ENCODE results near the gene APBB1IP. TPM values are rescaled to one million over a fixed set of nuclear protein-coding genes. Genes with fewer than 3 reads are reported as not detected.

The APBB1IP gene
- total RNA-seq, 3 donors from 2014 or later = 2.9 to 8.4 (median 8.1) TPM

- Histone ChIP-seq H3K4me1 (ENCODE audit: low read depth) (no peaks in the 10 kb centered on the region), H3K4me3 (no peak overlapping the region), H3K36me3 (ENCODE audit: low read depth) (no peaks in the 10 kb centered on the region), H3K9me3 (no peaks in the 10 kb centered on the region)
- intact Hi-C loops (cut with DNase I, micrococcal nuclease) = no loop called here
- no peak for TF ChIP-seq CTCF (IDR thresholded peaks at IDR 0.05)
- ATAC-seq (no peak), DNase-seq (no peak)
These were observed 15.7 kb downstream of the APBB1IP start for GRCh38 chr10:26453850-26454249.

DNA sequence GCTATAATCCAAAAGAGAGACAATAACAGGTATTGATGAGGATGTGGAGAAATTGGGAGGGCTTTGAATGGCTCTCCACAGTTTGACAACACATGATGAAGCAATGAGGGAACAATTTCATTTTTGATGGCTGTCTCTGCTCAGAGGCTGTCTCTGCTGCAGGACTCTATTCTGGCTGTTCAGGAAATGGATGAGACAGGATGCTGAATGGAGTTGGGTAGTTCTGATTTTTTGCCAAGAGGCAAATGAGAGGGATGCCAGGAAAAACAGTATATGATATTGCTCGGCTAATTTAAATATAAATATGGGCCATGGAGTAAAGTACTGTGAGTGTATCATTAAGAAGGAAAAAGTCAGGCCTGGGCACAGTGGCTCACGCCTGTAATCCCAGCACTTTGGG, 16.8 kb downstream of the APBB1IP start:
- no peaks in the 10 kb centered on the region for H3K4me1 ChIP-seq (ENCODE audit: low read depth)
- H3K36me3 ChIP-seq (ENCODE audit: low read depth) = no peaks in the 10 kb centered on the region
- no peak for TF ChIP-seq CTCF (IDR thresholded peaks at IDR 0.05)
- ATAC-seq (no peak), DNase-seq (no peak)
- H3K4me3 ChIP-seq = no peak overlapping the region
- no peaks in the 10 kb centered on the region for H3K9me3 ChIP-seq
- intact Hi-C loops (cut with DNase I, micrococcal nuclease) = no loop called here

- Histone ChIP-seq H3K4me3 (no peak overlapping the region), H3K9me3 (no peaks in the 10 kb centered on the region), H3K36me3 (ENCODE audit: low read depth) (no peaks in the 10 kb centered on the region), H3K4me1 (ENCODE audit: low read depth) (no peaks in the 10 kb centered on the region)
- no peak for TF ChIP-seq CTCF (IDR thresholded peaks at IDR 0.05)
- no peak for DNase-seq
- intact Hi-C loops (cut with DNase I, micrococcal nuclease) = no loop called here
- ATAC-seq = no peak
These were observed 17.6 kb downstream of the APBB1IP start for GRCh38 chr10:26455567-26456315.

DNA sequence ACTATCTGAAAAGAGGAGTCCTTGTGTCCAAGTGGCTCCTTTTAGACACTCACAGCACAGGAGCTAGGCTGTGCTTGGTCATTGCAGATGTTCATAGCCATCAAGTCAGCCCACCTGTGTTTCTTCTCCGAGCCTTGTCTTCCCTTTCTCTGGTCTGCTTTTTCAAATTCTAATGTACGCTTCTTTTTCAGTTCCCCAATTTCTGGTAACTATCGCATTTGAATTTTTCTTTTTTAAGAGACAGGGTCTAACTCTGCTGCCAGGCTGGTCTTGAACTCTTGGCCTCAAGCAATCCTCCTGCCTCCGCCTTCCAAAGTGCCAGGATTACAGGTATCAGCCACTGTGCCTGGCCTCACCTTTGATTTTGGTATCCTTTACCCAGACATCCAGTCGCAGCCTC, 18.9 kb downstream of the APBB1IP start:
- intact Hi-C loops (cut with DNase I, micrococcal nuclease) = no loop called here
- ATAC-seq (peak; percentile 48), DNase-seq (no peak)
- H3K9me3 ChIP-seq = no peaks in the 10 kb centered on the region
- no peak for TF ChIP-seq CTCF (IDR thresholded peaks at IDR 0.05)
- H3K4me1 ChIP-seq (ENCODE audit: low read depth) = no peaks in the 10 kb centered on the region
- no peak overlapping the region for H3K4me3 ChIP-seq
- H3K36me3 ChIP-seq (ENCODE audit: low read depth) = no peaks in the 10 kb centered on the region

GRCh38 chr10:26460736-26461135, 22.6 kb downstream of the APBB1IP start:
- no peak for TF ChIP-seq CTCF (IDR thresholded peaks at IDR 0.05)
- Histone ChIP-seq H3K9me3 (no peaks in the 10 kb centered on the region), H3K4me1 (ENCODE audit: low read depth) (no peaks in the 10 kb centered on the region), H3K36me3 (ENCODE audit: low read depth) (no peaks in the 10 kb centered on the region), H3K4me3 (no peak overlapping the region)
- intact Hi-C loops (cut with DNase I, micrococcal nuclease) = no loop called here
- DNase-seq (no peak), ATAC-seq (no peak)

All from mucosa of descending colon (tissue), 3 donors.